ENCODE measurements around the gene PHACTR3.

The PHACTR3 gene

GRCh38 chr20:59656417-59656816 is 52.1 kb downstream of the PHACTR3 start:
- DNase-seq: no peak

DNA sequence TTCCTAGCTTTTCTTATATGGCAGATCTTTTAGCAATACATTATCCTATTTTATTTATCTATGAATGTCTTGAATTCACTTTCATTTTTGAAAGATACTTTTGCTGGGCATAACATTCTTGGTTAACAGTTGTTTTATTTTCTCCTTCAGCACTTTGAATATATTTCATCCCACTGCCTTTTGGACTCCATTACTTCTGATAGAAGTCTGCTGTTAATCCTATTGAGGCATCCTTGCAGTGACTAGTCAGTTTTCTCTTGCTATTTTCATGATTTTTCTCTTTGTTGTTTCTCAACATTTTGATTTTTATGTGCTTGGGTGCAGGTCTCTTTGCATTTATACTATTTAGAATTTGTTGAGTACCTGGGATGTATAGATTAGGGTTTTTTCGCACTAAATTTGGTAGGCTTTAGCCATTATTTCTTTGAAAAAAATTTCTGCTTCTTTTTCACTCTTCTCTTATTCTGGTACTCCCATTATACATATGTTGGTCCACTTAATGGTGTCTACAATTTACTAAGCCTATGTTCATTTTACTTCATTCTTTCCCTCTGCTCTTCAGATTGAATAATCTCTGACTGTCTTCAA is 53.2 kb downstream of the PHACTR3 start:
- no peak for DNase-seq

DNA sequence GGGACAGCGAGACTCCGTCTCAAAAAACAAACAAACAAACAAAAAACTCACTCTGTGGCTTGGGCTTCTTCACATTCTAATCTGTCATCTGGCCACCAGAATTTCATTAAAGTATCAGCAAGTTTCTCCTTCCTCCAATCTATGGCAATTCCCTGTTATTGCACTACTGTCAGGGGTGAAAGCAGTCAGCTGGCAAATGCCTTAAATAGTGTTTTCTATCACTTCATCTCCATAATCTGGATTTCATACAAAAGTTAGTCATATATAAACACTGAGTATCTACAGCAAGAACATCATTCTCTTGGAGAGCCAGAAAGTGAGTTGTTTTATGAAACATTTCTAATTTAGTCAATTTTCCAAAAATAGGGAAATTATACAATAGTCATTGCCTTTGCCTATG is 56.1 kb downstream of the PHACTR3 start:
- no peak for DNase-seq

DNA sequence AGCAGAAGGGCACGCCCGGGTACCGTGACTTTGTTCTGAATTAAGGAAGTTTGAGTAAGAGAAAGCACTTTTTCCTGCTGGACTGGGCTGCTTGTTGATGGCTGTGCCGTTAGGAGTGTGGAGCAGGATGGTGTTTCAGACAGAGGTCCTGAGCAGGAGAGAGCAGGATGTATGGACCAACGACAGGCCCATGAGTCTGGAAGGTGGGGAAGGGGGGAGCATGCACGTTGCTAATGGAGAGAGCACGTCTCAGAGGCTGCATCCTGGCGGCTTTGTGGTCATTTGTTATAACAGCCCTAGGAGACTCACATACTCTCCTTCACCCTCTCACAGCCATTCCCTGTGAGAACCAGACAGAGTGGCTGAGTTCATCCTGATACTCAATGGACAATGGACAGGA is 56.8 kb downstream of the PHACTR3 start:
- no peak for DNase-seq

GRCh38 chr20:59661621-59662020 is 57.3 kb downstream of the PHACTR3 start:
- DNase-seq: no peak

DNA sequence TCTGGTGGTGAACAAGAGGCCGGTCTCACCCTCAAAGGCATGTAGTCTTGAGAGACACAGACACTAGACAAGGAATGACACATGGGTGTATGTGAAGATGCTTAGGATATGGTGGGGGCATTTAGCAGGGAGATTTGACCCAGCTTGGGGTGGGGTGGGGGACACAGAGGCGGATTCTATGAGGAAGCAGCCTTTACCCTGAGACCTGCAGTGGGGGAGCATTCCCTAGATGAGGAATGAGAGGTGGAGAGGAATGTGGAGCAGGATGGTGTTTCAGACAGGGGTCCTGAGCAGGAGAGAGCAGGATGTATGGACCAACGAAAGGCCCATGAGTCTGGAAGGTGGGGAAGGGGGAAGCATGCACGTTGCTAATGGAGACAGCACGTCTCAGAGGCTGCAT is 57.8 kb downstream of the PHACTR3 start:
- DNase-seq: no peak

GRCh38 chr20:59662856-59663512 is 58.6 kb downstream of the PHACTR3 start:
- no peak for DNase-seq

DNA sequence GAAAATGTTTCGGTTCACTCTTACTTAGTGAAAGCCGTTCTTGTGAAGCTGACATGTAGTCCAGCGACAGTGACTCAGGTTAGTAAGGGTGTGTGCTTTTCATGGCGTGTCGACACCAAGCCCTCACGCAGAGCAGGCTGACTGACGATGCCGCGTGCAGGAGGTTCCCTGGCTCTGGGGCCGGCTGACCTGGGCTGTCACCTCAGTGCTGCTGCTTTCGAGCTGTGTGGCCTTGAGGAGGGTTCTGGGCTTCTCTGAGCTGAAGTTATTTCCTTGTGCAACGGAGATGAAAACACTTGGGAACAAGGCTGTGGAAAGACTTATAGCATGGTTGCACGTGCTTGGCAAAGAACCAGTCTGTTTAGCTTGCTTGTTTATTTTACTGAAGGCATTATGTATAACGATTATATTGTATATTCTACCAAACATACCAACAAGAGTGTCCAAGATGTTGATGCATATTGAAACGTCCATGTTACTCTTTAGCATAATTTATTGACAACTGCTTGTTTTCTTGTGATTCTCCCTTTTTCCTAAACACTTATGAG is 59.2 kb downstream of the PHACTR3 start:
- no peak for DNase-seq

GRCh38 chr20:59664421-59664941 is 60.1 kb downstream of the PHACTR3 start:
- DNase-seq: no peak

DNA sequence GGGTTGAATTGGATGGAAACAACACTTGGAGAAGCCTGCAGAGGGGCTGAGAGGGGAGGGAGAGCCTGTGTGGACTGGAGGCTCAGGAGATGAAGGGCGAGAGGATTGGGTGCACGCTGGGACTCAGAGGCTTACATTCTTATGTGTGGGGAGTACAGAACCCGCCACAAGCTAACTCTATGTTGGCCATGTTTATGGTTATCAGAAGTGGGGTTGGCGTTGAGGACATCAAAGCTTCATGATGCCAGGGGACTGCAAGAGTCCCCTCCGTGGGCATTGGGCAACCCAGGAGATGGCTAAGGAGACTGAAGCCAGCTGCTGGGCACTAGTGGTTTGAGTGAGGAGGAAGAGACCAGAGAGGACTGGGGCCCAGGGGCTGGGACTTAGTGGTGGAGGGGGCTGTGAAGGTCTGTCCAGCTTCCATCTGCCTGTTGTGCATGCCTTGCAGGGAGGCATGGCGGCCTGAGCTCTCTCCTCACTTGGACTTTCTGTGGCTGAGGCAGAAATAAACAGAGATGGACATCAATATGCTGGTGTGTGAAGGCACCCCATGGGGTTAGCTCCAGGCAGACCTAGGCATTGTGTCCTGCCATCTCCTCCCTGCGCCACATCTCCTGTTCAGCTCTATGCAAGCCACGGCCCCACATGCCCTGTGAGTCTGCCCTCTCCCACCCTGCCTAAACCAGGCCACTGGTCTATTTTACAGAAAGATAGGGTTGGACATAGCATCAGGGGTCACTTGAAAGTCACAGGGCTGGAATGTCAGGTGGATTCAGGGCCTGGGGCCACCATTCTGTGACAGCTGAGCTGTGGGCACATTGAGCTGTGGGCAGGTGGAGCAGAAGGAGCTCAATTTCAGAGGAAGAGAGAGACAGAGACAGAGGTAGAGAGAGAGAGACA is 61.6 kb downstream of the PHACTR3 start:
- no peak for DNase-seq

- no peak for DNase-seq
These were observed 62.2 kb downstream of the PHACTR3 start for GRCh38 chr20:59666586-59666985.

- DNase-seq: no peak
These were observed 62.8 kb downstream of the PHACTR3 start for GRCh38 chr20:59667131-59667530.

DNA sequence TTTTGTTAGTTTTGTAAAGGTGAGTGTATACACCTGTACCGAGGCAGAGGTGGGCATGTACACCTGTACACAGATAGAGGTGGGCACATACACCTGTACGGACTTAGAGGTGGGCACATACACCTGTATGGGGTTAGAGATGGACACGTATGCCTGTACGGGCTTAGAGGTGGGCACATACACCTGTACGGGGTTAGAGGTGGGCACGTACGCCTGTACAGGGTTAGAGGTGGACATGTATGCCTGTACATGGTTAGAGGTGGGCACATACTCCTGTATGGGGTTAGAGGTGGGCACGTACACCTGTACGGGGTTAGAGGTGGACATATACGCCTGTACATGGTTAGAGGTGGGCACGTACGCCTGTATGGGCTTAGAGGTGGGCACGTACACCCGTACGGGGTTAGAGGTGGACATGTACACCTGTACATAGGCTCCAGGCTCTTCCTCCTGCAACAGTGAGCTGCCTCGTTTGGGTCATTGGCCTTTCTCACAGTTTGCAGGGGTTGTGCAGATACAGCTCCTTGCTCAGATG is 63.7 kb downstream of the PHACTR3 start:
- no peak for DNase-seq

DNA sequence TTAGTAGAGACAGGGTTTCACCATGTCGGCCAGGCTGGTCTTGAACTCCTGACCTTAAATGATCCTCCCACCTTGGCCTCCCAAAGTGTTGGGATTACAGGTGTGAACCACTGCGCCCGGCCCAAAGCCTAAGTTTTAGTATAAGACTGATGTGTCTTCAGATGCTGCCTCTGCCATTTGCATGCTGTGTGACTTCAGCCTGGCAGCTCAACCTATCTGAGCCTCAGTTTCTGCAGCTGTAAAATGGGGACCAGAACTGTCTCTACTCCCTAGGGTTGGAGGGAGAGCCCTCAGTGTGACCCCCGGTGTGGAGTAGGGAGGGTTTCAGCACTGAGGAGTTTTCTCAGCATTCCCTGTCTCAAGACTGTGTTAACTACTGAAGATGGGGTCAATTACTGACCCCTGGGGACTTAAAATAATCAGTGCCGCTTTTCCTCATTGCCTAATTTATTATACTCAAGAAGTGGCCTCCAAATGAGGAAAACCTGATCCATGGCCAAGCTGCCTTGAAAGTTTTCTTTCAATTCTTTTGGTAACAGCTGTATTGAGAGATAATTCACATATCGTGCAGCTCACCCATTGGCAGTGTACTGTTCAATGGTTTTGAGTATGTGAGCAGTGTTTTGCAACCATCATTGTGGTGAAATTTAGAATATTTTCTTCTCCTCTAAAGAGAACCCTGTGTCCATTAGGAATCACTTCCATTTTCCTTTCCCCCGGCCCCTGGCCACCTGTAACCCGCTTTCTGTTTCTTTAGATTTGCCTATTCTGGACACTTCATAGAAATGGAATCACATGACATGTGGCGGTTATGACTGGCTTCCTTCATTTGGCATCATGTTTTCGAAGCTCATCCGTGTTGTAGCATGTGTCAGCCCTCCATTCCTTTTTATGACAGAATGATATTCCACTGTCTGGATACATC is 64.8 kb downstream of the PHACTR3 start:
- DNase-seq: no peak

GRCh38 chr20:59670786-59671492 is 66.6 kb downstream of the PHACTR3 start:
- DNase-seq: no peak

- no peak for DNase-seq
These were observed 67.5 kb downstream of the PHACTR3 start for GRCh38 chr20:59671661-59672471.

DNA sequence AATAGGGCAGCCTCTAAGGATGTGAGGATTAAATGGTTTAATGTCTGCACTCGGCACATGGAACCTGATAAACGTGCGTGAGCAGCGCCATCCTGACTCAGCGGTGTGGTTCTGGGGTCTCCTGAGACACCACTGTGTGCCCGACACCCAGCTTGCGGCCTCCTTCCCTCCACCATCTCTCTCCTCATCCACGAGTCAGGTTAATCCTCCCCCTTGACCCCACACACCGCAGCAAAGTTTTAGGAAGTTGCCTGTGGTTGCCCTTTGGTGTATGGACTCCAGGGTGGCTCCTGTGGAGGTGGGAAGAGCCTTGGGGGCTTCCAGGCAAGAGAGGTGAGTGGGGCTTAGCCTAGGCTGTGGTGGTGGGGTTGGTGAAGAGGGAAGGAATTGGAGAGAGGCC is 68.2 kb downstream of the PHACTR3 start:
- DNase-seq: no peak

DNA sequence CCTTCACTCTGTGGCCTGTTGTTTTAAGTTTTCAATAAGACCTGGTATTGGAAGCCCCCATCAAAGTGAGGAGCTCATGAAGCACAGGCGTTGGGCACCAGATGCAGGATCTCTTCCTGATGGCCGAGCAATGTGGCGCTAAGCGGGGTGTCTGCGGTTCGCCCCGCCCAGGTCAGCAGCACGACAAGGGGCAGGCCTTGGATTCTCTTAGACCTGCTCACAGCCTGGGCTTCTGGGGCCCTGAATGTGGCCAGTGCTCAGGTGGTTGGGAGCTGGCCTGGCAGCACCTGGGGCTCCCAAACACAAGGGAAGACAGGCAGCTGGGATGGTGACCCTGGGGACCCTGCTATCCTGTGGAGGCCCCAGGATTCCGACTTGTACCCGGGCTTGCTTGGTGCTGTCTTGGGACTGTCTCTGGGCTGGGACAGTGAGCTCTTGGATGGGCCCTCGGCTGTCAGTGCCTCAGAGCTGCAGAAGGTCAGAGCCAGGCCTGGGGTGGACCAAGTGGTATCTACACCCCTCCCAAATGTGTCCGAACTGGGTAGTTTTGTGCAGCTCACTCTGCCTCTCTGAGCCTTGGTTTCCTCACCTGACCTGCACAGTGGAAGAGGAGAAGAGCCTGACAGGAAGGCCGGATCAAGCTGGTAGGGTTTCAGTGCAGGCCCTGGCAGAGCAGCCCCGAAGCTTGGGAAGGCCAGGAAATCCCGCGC is 69.1 kb downstream of the PHACTR3 start:
- no peak for DNase-seq

- DNase-seq: no peak
These were observed 69.7 kb downstream of the PHACTR3 start for GRCh38 chr20:59673998-59674445.
